NT2/D1 (cell line): ENCODE data around the gene GRB14.
"Not testable (repeated sequence)": the region's sequence is repeated elsewhere in the genome, so short reads cannot be mapped to it uniquely, and the experiment has no call there.

Experiments used
- DNase-seq: peaks from one replicate; pipeline ENCODE4 v3.0.0-alpha.2; 2011; ENCODE audit warnings: low read depth, low spot score
- H3K27me3 ChIP-seq: 2 replicates; pipeline ENCODE4 v1.6.0; 2011; ENCODE audit warnings: mild to moderate bottlenecking; ENCODE audit not compliant: insufficient read length, insufficient read depth
- H3K36me3 ChIP-seq: 2 replicates; pipeline ENCODE4 v1.6.1; 2011; ENCODE audit warnings: mild to moderate bottlenecking, low read length, mixed read lengths; ENCODE audit not compliant: insufficient read depth, insufficient read length
- H3K4me1 ChIP-seq: 2 replicates; pipeline ENCODE4 v1.5.1; 2011; ENCODE audit not compliant: insufficient read depth, insufficient read length
- H3K4me3 ChIP-seq: 2 replicates; pipeline ENCODE4 v1.5.1; 2011; ENCODE audit warnings: low read depth; ENCODE audit not compliant: insufficient read length
- H3K9ac ChIP-seq: 2 replicates; pipeline ENCODE4 v1.6.0; 2011; ENCODE audit warnings: low read depth; ENCODE audit not compliant: insufficient read length
- H3K9me3 ChIP-seq: 2 replicates; pipeline ENCODE4 v1.5.1; 2011; ENCODE audit warnings: mild to moderate bottlenecking, low read length; ENCODE audit not compliant: insufficient read depth
- SUZ12 ChIP-seq: IDR thresholded peaks from 2 replicates; pipeline ENCODE4 v1.6.1; 2011; ENCODE audit not compliant: insufficient read length, insufficient read depth; ENCODE audit errors: extremely low read depth
- YY1 ChIP-seq: IDR thresholded peaks from 2 replicates; pipeline ENCODE4 v1.6.1; 2011; ENCODE audit not compliant: insufficient read length, insufficient read depth
- ZNF274 ChIP-seq: IDR thresholded peaks from 2 replicates; pipeline ENCODE4 v1.6.1; 2011; ENCODE audit warnings: mild to moderate bottlenecking, low read depth, low read length

The GRB14 gene

DNA sequence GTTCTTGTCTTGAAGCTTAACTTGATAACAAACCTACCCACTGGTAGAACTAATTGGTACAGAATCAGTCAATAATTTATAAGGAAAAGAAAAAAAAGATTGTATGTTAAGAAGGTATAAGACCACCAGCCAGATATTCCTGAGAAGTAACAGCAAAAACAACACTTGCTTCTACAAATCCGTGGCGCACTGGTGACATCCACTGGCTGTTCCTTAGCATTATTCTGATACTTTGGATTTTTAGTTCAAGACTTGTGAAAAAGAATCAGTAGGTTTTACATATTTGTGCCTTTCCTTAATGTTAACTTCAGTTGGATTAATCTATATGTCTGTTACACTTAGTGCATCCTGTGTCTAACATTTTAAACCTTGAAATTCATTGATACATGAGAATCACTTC lies 141.8 kb downstream of the GRB14 start:
- Histone ChIP-seq H3K27me3 (no peaks in the 10 kb centered on the region), H3K4me3 (no peak overlapping the region), H3K4me1 (no peaks in the 10 kb centered on the region), H3K9me3 (no peaks in the 10 kb centered on the region), H3K9ac (no peak overlapping the region), H3K36me3 (no peaks in the 10 kb centered on the region)
- TF ChIP-seq SUZ12: no peak
- TF ChIP-seq ZNF274: no peak
- TF ChIP-seq YY1: no peak
- peak; percentile 32 for DNase-seq

DNA sequence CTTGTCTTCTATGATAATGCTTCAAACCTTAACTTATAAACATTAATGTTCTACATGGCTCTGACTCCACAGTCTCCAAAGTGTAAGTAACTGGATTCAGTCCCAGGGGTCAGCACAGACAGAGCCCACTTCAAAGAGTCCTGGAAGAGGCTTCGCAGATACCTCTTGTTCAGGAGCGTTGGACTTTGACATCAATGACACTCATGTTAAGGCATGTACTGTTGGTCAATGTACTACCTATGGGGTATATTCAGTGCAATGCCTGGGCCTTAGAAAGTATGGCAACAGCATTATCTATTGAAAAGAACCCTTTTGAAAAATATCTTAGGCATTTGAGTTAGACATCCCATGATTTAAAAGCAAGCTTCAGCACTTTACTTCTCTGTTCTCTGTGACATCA lies 143.1 kb downstream of the GRB14 start:
- TF ChIP-seq ZNF274 (no peak), YY1 (no peak), SUZ12 (no peak)
- Histone ChIP-seq H3K27me3 (no peaks in the 10 kb centered on the region), H3K36me3 (no peaks in the 10 kb centered on the region), H3K9ac (no peak overlapping the region), H3K4me1 (no peaks in the 10 kb centered on the region), H3K9me3 (no peaks in the 10 kb centered on the region), H3K4me3 (no peak overlapping the region)
- DNase-seq: no peak

DNA sequence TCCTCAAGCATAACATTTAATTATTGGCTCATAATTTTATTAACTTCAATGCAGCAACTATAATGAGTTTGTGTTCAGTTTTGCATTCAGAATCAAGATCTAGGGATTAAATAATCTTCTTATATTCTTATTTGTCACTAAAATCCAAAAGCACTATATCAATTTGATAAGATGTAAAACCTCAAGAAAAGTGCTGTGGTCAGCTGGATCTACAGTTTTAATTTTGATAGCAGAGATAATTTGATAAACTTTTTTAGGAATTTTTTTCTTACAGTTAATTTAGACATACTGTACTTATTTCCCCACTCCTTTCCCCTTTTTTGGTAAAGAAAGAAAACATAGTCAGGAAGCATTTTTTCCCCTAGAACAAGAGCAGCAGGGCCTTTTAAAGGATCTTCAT lies 146.4 kb downstream of the GRB14 start:
- DNase-seq: no peak
- TF ChIP-seq YY1 (no peak), SUZ12 (no peak), ZNF274 (no peak)
- no peaks in the 10 kb centered on the region for H3K36me3 ChIP-seq

DNA sequence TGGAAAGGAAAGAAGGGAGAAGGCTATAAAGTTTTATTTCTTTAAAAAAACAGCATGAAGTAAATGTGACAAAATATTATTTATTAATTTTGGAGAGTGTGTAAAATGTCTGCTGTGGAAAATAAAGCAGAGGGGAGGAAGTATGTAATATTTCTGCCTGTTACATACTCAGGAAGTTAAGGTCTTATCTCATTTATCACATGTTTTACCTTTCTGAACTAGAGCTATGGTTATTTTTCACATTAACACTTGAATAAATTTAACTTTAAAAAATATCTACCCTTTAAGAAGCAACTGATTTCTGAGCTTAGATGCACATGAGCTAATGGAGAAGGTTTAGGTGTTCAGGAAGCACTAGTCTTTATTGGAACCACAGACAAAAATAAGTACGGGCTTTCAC lies 148.3 kb downstream of the GRB14 start:
- Histone ChIP-seq H3K9me3 (no peaks in the 10 kb centered on the region), H3K36me3 (no peaks in the 10 kb centered on the region), H3K9ac (no peak overlapping the region), H3K27me3 (no peaks in the 10 kb centered on the region), H3K4me3 (no peak overlapping the region), H3K4me1 (no peaks in the 10 kb centered on the region)
- no peak for TF ChIP-seq SUZ12
- no peak for TF ChIP-seq ZNF274
- TF ChIP-seq YY1: no peak
- DNase-seq: no peak

More for the DNA sequence above, 146.4 kb downstream of the GRB14 start:
- Histone ChIP-seq H3K4me3 (no peak overlapping the region), H3K4me1 (no peaks in the 10 kb centered on the region), H3K9ac (no peak overlapping the region), H3K27me3 (no peaks in the 10 kb centered on the region), H3K9me3 (no peaks in the 10 kb centered on the region)

DNA sequence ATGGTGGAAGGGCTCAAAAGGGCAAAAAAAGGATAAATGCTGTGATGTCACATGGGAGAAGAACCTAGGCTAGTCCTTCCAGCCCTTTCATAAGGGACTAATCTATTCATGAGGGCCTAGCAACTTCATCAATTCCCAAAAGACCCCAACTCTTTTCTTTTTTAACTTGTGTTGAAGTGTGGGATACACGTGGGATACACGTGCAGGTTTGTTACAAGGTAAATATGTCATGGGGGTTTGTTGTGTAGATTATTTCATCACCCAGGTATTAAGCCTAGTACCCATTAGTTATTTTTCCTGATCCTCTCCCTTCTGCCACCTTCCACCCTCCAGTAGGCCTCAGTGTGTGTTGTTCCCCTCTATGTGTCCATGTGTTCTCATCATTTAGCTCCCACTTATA lies 156.2 kb downstream of the GRB14 start:
- not testable (repeated sequence) for H3K9me3 ChIP-seq, H3K9ac ChIP-seq

DNA sequence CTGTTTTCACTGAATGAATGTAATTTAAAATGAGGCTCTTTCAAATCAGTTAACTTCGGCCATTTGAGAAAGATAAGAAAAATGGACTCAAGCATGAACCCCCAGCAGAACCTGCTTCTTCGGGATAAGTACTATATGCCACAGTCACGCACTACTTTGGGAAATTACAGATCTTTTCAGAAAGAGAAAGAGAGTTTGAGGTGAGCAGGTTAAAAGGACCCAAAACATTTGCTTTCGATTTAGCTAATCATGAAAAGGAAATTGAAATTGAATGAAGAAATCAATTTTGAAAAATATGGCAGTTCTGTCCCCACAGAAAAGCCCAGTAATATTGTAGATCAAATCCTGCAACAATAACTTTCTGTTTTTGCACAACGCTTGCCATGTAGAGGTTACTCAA lies 156.9 kb downstream of the GRB14 start:
- DNase-seq: no peak

More for the DNA sequence above, 156.2 kb downstream of the GRB14 start:
- DNase-seq, H3K36me3 ChIP-seq, H3K4me3 ChIP-seq, H3K4me1 ChIP-seq, H3K27me3 ChIP-seq: not testable (repeated sequence)

DNA sequence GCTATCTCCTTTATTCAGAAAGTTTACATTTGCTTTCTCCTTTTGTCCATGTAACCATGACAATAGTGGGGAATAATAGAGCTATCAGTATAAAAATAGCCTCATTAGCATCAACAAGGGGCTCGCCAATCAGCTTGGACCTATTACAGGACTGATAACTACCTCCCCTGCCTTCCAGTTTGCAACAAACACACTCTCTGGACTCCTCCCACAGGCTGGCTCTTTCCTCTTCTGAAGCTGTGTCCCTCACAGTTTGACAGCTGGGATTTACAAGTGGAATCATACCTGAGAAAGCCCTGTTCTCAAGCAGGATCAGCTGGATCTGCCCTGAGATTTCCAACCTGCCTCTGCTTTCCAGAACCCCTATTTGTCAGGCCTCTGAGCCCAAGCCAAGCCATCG lies 162.5 kb downstream of the GRB14 start:
- peak; percentile 16 for DNase-seq
- H3K4me3 ChIP-seq: no peak overlapping the region
- TF ChIP-seq YY1 (no peak), ZNF274 (no peak), SUZ12 (no peak)

More for the DNA sequence above, 156.9 kb downstream of the GRB14 start:
- Histone ChIP-seq H3K9ac (no peak overlapping the region), H3K4me1 (no peaks in the 10 kb centered on the region), H3K36me3 (no peaks in the 10 kb centered on the region), H3K27me3 (no peaks in the 10 kb centered on the region), H3K9me3 (no peaks in the 10 kb centered on the region), H3K4me3 (no peak overlapping the region)
- TF ChIP-seq YY1 (no peak), ZNF274 (no peak), SUZ12 (no peak)

DNA sequence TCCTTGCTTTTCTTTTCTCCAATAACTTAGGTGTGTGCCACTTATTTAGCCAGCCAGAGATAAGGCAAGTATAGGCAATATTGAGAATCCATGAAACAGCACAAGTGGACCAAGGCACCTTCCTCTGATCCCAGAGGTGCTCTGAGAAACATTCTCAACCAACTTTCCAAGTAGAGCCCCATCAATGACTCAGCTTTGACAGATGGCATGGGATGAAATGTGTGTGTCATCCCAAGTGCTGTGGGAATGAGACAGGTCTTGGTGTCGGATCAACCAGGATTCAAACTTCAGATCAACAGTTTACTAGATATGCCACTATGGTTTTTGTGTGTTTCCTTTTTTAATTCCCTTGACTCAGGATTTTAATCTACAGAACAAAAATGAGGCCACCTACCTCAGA lies 164.0 kb downstream of the GRB14 start:
- no peaks in the 10 kb centered on the region for H3K27me3 ChIP-seq
- no peaks in the 10 kb centered on the region for H3K36me3 ChIP-seq
- H3K4me1 ChIP-seq: no peaks in the 10 kb centered on the region
- H3K9me3 ChIP-seq: no peaks in the 10 kb centered on the region
- TF ChIP-seq SUZ12 (no peak), ZNF274 (no peak), YY1 (no peak)
- no peak overlapping the region for H3K4me3 ChIP-seq
- no peak overlapping the region for H3K9ac ChIP-seq
- no peak for DNase-seq

More for the DNA sequence above, 162.5 kb downstream of the GRB14 start:
- H3K4me1 ChIP-seq: no peaks in the 10 kb centered on the region
- no peaks in the 10 kb centered on the region for H3K9me3 ChIP-seq
- no peak overlapping the region for H3K9ac ChIP-seq
- H3K27me3 ChIP-seq: no peaks in the 10 kb centered on the region
- H3K36me3 ChIP-seq: no peaks in the 10 kb centered on the region
